Stimulated activated CD8-positive, alpha-beta memory T cell treated with anti-CD3 and anti-CD28 coated beads, Interleukin-15, amount 100 ng/mL, for 24 hours (primary cell): ENCODE data around the gene DOCK10.

Source experiments
- DNase-seq: peaks from one replicate; pipeline ENCODE4 v3.0.0-alpha.2; 2020; ENCODE audit warnings: low read depth

The DOCK10 gene

GRCh38 chr2:225011585-225011984 lies 30.7 kb downstream of the DOCK10 start:
- no peak for DNase-seq

- no peak for DNase-seq
Observed at GRCh38 chr2:225010804-225011203, 31.5 kb downstream of the DOCK10 start.

GRCh38 chr2:225009768-225010167 lies 32.5 kb downstream of the DOCK10 start:
- DNase-seq: no peak

- no peak for DNase-seq
Observed at GRCh38 chr2:225008935-225009334, 33.3 kb downstream of the DOCK10 start.

- no peak for DNase-seq
Observed at GRCh38 chr2:225008179-225008856, 34.0 kb downstream of the DOCK10 start.

- no peak for DNase-seq
Observed at GRCh38 chr2:225006730-225007129, 35.5 kb downstream of the DOCK10 start.

GRCh38 chr2:225004597-225004996 lies 37.7 kb downstream of the DOCK10 start:
- no peak for DNase-seq

GRCh38 chr2:225002656-225003045 lies 39.6 kb downstream of the DOCK10 start:
- no peak for DNase-seq

GRCh38 chr2:225002039-225002655 lies 40.1 kb downstream of the DOCK10 start:
- DNase-seq: no peak

- no peak for DNase-seq
Observed at GRCh38 chr2:224999754-225000153, 42.5 kb downstream of the DOCK10 start.

- DNase-seq: no peak
Observed at GRCh38 chr2:224999321-224999720, 42.9 kb downstream of the DOCK10 start.

- no peak for DNase-seq
Observed at GRCh38 chr2:224997802-224998201, 44.5 kb downstream of the DOCK10 start.

GRCh38 chr2:224995419-224995818 lies 46.8 kb downstream of the DOCK10 start:
- DNase-seq: no peak

- no peak for DNase-seq
Observed at GRCh38 chr2:224994242-224994823, 47.9 kb downstream of the DOCK10 start.

GRCh38 chr2:224990710-224991109 lies 51.6 kb downstream of the DOCK10 start:
- DNase-seq: no peak

GRCh38 chr2:224987733-224988132 lies 54.5 kb downstream of the DOCK10 start:
- no peak for DNase-seq

GRCh38 chr2:224986477-224986876 lies 55.8 kb downstream of the DOCK10 start:
- no peak for DNase-seq

- no peak for DNase-seq
Observed at GRCh38 chr2:224984637-224985036, 57.6 kb downstream of the DOCK10 start.

- DNase-seq: no peak
Observed at GRCh38 chr2:224983712-224984554, 58.3 kb downstream of the DOCK10 start.

GRCh38 chr2:224982910-224983711 lies 59.2 kb downstream of the DOCK10 start:
- no peak for DNase-seq

- no peak for DNase-seq
Observed at GRCh38 chr2:224982226-224982625, 60.0 kb downstream of the DOCK10 start.
